T-helper 22 cell (primary cell): ENCODE results near the gene LIG1.

Experiments
- DNase-seq: peaks from one replicate; pipeline ENCODE4 v3.0.0-alpha.2; 2020; ENCODE audit warnings: low read depth

Gene LIG1

DNA sequence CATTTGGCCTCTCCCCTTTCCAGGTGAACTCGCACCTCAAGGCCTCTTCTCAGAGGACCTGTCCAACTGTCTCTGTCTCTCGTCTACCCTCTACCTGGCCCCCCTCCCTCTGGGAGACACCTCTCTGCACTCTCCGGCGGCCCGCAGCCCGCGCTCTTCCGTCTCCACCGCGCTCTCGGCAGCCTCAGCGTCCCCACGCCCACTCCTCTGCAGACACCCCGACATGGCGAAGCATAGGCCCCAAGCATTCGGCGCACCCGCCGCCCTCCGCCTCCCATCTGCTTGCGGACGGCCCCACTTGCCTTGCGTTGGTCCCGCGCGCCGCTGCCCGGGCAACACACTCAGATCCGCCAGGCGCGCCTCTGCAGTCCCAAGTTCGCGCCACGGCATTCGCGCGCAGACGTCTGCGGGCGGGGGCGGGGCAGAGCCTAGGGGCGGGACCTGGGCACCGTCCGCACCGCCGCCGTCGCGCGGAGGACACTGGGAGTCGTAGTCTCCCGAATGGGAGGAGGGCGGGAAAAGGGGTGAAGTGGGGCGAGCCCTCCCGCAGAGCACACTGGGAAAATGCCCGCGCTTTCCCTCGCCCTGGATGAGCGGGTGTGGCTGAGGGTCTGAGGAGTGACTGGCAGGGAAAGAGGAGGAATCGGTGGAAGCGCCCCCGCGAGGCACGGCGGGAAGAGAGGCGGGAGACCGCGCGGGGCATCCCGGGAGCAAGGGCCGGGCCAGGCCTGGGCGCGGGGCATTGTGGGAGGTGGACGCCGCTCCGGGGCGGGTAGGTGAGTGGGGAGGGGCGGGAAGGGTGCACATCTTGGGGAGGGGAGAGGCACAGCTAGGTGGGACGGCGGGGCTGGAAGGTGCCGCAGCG lies at the start of gene LIG1, which contains the start of gene ZSWIM9:
Gene LIG1 (minus strand): TSS at position 406 of the 865 bp plus-strand sequence. CDS start 4,778 bp downstream, outside the sequence.
Gene ZSWIM9 (plus strand): TSS at position 742 of the 865 bp plus-strand sequence. CDS start 1,123 bp downstream, outside the sequence.
- peak; percentile 84 for DNase-seq

DNA sequence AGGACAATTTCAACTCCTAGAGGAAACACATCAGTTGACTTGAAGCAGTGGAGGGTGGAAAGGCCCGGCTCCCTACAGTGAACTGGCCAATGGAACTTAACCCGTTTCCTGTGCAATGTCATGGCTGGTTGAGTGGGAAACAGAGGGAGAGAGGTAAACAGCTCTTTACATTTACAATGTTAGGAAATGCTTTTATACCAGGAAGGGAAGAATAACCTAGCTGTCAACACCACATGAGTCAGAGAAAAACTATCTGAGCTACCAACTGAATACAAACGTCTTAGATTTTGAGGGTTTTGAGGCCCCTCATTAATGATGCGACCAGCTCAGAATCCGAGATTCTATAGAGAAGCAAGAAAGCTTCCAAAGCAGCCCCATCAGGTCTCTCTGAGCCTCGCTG lies 48.9 kb upstream of the LIG1 start:
- no peak for DNase-seq

GRCh38 chr19:48216933-48217332 lies 46.8 kb upstream of the LIG1 start:
- no peak for DNase-seq

DNA sequence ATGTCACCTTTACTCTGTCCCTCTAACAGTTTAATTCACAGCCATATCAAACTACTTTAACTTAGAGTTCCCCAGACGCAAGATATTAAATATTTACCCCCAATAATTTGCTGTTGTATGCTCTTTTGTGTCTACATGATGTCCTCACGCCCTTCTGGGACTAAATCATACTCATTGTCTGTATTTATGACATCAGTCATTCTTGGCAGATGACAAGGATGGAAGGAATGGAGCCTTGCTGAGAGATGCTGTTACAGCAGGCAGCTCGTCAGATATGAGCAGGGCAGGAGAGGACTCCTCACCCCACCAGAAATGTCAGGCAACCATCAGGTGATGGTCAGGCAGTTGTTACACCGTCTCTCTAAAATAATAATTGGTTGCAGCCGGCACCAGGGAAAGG lies 43.8 kb upstream of the LIG1 start:
- DNase-seq = no peak

DNA sequence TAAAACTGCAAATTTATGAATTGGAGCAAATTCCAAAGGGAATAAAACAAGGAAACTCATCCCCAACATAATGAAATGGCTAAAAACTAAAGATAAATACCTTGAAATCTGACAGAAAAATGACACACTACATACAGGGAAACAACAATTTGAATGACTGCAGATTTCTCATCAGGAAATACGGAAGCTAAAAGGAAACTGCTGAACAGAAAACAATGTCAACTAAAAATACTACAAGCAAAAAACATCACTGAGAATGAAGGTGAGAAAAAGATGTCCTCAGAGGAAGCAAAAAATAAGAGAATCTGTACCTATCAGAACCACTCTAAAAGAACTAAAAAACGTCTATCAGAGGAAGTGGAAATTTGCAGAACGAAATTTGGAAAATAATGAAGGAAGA lies 39.9 kb upstream of the LIG1 start:
- DNase-seq = no peak

GRCh38 chr19:48206397-48207093 lies 36.4 kb upstream of the LIG1 start:
- no peak for DNase-seq

DNA sequence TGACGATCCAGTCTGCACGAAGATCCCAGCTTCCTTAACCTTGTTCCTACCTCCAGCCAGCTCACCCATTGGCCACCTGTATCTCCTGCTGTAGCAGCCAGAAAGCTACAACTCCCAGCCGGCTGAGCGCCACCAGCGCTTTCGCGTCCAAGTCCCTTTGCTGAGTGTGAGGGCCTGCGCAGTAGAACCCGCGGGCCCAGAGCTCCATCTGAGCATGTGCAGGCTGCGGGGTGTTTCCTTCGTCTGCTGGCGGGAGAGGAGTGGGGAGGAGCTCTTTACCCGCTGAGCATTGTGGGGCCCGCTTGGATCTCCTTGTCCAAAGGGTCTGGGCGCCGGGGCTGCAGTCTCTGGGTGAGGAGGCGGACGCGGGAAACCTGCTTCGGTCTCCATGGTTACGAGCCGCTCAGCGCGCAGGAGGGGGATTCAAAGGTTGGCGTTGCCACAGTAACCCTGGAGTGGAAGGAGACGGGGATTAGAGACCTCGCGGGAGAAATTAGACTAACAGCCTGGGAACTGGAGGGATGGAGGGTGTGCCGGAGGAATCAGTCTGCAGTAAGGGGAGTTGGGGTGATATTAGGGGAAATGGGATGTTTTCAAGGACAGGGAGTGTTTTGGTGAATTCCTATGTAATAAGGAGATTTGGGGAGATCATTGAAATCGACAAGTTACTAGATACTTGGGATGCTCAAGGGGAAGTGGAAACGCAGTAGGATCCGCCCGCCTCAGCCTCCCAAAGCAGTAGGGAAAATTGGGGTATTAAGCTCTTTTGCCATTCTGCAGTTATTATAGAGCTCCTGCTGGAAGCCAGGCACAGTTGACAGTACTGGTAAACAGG lies 33.9 kb upstream of the LIG1 start:
- DNase-seq = peak; percentile 80

DNA sequence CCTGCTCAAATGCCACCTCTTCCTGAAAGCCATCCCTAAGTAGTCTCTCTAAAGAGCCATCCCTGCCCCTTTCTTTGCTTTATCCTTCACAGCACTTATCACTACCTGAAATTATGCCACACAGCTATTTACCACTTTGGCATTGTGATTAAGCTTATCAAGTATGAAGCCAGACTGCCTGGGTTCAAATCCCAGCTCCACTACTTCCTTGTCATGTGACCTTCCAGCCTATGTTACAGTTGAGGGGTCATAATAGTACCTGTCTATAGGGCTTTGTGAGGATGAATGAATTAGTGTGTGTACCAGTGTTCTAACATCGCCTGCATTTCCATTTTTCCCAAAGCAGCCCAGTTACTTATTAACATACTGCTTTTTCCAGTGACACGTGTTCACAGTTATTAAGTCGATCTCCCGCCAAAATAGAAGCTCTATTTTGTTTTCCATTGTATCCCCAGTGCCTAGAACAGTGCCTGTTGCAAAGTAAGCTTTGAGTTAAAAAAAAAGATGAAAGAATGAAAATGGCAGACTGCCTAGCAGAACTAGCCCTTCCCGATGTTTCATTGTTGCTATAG lies 33.2 kb upstream of the LIG1 start:
- DNase-seq = no peak

DNA sequence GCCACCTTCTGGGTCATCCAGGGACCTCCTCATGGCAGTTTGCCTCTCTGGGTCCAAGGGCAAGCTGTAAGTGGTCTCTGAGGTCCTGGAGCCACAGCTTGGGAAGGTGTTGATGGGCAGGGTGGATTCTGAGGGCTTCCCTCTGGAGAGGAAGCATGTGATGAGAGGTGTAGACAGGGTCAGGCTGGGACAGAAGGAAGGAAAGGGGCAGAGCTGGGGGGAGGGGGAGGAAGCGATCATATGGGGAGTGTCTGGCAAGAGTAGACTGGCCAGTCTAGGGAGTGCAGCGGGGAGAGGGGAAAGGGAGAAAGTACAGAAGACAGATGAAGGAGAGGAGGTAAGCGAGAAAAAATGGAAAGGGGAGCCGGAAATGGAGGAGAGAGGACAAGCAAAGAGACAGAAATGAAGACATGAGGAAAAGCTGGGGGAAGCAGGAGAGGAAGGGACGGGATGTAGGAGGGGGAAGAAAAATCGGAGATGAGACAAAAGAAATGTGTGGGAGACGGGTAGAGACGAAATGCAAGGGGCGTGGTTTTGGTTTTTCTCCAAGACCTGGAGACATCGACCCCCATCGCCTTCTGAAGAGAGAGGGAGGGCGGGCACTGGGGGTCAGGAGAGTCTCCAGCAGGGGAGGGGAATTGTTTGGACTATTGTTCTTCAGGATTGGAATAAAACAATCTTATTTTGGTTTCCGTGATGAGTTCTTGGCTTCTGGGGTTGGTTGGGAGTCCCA lies 27.0 kb upstream of the LIG1 start:
- no peak for DNase-seq

- no peak for DNase-seq
Measured at GRCh38 chr19:48196321-48196763, 26.2 kb upstream of the LIG1 start.

- no peak for DNase-seq
Measured at GRCh38 chr19:48194844-48195830, 25.0 kb upstream of the LIG1 start.

GRCh38 chr19:48194041-48194843 lies 24.1 kb upstream of the LIG1 start:
- no peak for DNase-seq

DNA sequence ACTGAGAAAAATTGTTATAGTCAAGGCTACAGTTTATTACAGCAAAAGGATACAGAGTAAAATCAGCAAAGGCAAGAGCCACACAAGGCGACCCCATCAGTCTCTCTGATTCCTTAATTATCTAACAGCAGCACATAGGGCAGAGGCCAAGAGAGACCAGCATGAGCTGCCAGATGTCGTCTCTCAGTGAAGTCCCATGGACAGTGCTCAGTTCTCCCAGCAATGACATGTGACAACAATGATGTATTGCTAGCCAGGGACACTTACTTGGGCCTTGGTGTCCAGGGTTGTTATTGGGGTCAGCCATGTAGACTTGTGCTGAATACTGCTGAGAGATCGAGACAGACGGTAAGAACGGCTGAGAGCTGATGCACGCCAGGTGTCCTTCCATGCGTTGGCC lies 22.6 kb upstream of the LIG1 start:
- DNase-seq = no peak

DNA sequence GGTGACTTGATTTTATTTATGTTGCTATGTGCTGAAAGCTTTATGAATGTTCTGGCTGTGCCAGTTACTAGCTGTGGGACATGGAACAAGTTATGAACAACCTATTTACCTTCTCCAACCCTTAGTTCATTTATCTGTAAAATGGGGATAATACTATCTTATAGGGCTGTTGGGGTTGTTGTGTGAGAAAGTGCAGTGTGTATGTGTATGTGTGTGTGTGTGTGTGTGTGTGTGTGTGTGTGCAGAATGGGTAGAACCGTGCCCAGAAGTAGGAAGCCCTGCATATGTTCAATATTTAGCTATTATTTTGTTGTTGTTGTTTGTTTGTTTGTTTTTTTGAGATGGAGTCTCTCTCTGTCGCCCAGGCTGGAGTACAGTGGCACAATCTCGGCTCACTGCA lies 20.7 kb upstream of the LIG1 start:
- DNase-seq = no peak

DNA sequence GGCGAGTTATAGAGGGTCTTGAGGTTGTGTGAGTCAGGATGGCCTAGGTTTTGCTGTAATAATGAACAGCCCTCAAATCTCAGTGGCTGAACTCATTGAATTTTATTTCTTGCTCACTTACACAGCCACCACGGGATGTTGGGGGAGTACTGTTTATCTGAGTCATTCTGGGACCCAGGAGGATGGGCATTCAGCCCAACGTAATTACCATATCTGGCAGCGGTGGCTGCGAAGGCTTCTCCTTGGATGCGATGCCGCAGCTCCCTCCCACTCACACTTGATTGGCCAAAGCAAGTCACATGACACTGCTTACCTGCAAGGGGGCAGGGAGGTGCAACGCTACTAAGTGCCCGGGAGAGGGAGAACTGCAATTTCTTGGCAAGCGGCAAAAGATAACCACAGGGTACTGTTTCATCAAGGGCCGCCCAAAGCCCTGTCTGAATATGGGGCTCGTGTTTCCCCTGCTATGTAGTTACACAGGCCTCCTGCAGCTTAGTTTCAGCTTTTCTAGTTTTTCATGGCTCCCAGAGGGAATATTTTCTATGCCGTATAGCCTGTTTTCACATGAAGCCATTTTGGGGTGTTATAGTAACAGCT lies 20.2 kb upstream of the LIG1 start:
- DNase-seq = peak; percentile 63

GRCh38 chr19:48186541-48186991 lies 16.4 kb upstream of the LIG1 start:
- no peak for DNase-seq

- no peak for DNase-seq
Measured at GRCh38 chr19:48186015-48186414, 15.9 kb upstream of the LIG1 start.

- DNase-seq = no peak
Measured at GRCh38 chr19:48183356-48183755, 13.2 kb upstream of the LIG1 start.

- no peak for DNase-seq
Measured at GRCh38 chr19:48182434-48182833, 12.3 kb upstream of the LIG1 start.
